Heart right ventricle (tissue), 16 donors: ENCODE results near the gene CFAP157. TPM values are rescaled to one million over a fixed set of nuclear protein-coding genes. Genes with fewer than 3 reads are reported as not detected.

Experiments
- ATAC-seq, 8 donors: fragments of 200-7000 bp; cut with Tn5 transposase; one replicate each; pipeline ENCODE4 v1.9.1; 2020; ENCODE audit warnings: mild to moderate bottlenecking in 8 of 8, moderate library complexity in 8 of 8, moderate number of reproducible peaks in 1 of 8
- DNase-seq, 2 donors: peaks; one replicate each; pipeline ENCODE4 v3.0.0-alpha.2; 2020
- H3K27ac ChIP-seq, 10 donors: fragments of 200-600 bp; sonication (generic) in 2 of 10; one replicate each; pipeline versions ENCODE4 v1.5.0 to v1.8.0; 2020 to 2022; ENCODE audit warnings: mild to moderate bottlenecking in 3 of 10
- H3K27me3 ChIP-seq, 7 donors: fragments of 200-600 bp; one replicate each; pipeline ENCODE4 v1.8.0; 2021 to 2022; ENCODE audit warnings: mild to moderate bottlenecking in 2 of 7
- H3K36me3 ChIP-seq, 9 donors: fragments of 200-600 bp; sonication (generic) in 1 of 9; one replicate each; pipeline versions ENCODE4 v1.5.0 to v1.8.0; 2020 to 2022; ENCODE audit warnings: mild to moderate bottlenecking in 2 of 9
- H3K4me1 ChIP-seq, 9 donors: fragments of 200-600 bp; sonication (generic) in 1 of 9; one replicate each; pipeline versions ENCODE4 v1.5.0 to v1.8.0; 2020 to 2022; ENCODE audit warnings: mild to moderate bottlenecking in 4 of 9
- H3K4me3 ChIP-seq, 10 donors: fragments of 200-600 bp; sonication (generic) in 2 of 10; one replicate each; pipeline versions ENCODE4 v1.5.0 to v1.8.0; 2020 to 2022; ENCODE audit warnings: mild to moderate bottlenecking in 7 of 10, moderate library complexity in 2 of 10
- H3K9me3 ChIP-seq, 11 donors: fragments of 200-600 bp in 10 of 11; sonication (generic) in 2 of 11; one replicate each; pipeline versions ENCODE4 v1.5.0 to v1.8.0; 2013 to 2022; ENCODE audit warnings: mild to moderate bottlenecking in 2 of 11, control low read depth in 1 of 11, moderate library complexity in 1 of 11
- WGBS, 2 donors: extraction: QIAGEN DNeasy Blood & Tissue Kit; methylation state at CpG; one replicate each; pipeline ENCODE4 v1.1.7; 2013; ENCODE audit warnings: inconsistent platforms in 1 of 2; 5-methylcytosine and 5-hydroxymethylcytosine counted together
- intact Hi-C, 10 donors: fragments of 100-400 bp; cut with DNase I; formaldehyde crosslinking; loops; one replicate each; pipeline versions ENCODE4 v1.11.1 to v1.14.2; 2022
- polyA plus RNA-seq, 2 donors: library from polyadenylated mRNA; stranded (reverse); fragments of 200-250 nt; gene quantifications; one replicate each; pipeline ENCODE4 v1.2.3, GENCODE V29; 2013
- total RNA-seq, 10 donors: library from RNA; stranded (reverse); fragmentation: NEBNext Ultra II Directional in 3 of 10; extraction: Animal tissue kit (Norgen Biotek cat#: 25700) in 3 of 10; gene quantifications; one replicate each; pipeline versions ENCODE4 v1.2.1 to v1.2.4, GENCODE V29; 2021 to 2023
- TF ChIP-seq, protein P1 (sequence below), 9 donors: fragments of 200-600 bp; sonication (generic) in 2 of 9; IDR thresholded peaks; one replicate each; pipeline versions ENCODE4 v1.5.0 to v1.8.0; 2021 to 2022; ENCODE audit warnings: antibody characterized with exemption in 9 of 9, mild to moderate bottlenecking in 5 of 9, moderate library complexity in 1 of 9
- donor health status: Arrhythmogenic right ventricular cardiomyopathy.
- donor health status: ischemic (EF 13 %, LVEDD 7.1; RV severe dilation, severe dysfunction).
- donor health status: healthy with polysubstance abuse.
- donor health status: DM: no; HTN: yes; CAD: no.
- donor health status: DM: no; HTN: no; CAD: no.
- donor health status: ischemic (EF 25% LVEDD 6.9; RV normal size, moderate dysfunction).
- donor health status: ischemic (EF 25% LVEDD 5.7; RV mildly dilated, moderate dysfunction).
- donor health status: healthy.
- donor health status: DM: yes; HTN: yes; CAD: no.
- donor health status: Ischemic cardiomyopathy.
- donor health status: ischemic (EF 35%, LVEDD 5.7; RV mildly dilated, moderate dysfunction).
- donor health status: nonischemic (EF 11% LVEDD 7.7; RV severe dilation, severe dysfunction).
- donor health status: DM: yes; HTN: yes; CAD: no.
- donor health status: PGD.
- donor health status: ischemic (EF 29% LVEDD 5.4; RV normal size, mild dysfunction).
- donor health status: nonischemic (EF 23%, LVEDD 6.1; RV moderate dilation, normal function).

CFAP157 gene
- total and polyA plus RNA-seq, 12 donors: 0.10 to 0.19 (median 0.14) TPM; not detected in 8

GRCh38 chr9:127721391-127721821 lies 14.6 kb downstream of the CFAP157 start:
- ATAC-seq: no peak

DNA sequence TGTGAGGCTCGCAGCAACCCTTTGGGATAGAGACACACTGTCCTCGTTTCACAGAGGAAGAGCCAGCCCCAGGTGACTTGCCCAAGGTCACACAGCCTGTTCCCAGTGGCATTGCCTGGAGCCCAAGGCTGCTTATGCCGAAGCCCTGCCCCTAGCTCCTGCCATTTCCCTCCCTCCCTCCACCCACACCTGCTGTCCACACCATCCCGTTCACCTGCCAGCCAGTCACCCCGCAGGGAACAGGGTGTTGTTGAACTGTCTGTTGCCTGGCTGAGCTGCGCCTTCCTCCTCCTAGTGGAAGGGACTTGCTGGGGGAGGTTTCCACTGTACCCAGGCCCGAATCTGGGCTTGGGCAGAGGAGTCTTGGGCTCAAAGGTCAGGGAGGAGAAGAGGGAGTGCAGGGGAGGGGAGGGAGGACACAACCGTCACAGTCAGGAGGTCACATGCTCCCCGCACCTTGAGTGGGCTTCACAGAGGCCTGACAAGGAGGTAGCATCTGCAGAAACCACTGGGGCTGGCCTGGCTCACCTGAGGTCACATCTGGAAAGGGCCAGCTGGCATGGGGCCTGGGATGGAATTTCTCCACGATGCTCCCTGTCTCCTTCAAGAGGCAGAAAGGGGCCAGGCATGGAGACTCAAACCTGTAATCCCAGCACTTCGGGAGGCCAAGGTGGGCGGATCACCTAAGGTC lies 15.4 kb downstream of the CFAP157 start:
- Histone ChIP-seq H3K27me3 (peaks cover 0 to 6% (median 0%) of the 10 kb centered on the region in 7 donors), H3K4me3 (no peak overlapping the region), H3K4me1 (peaks cover 0 to 17% (median 12%) of the 10 kb centered on the region in 9 donors), H3K27ac (no peak overlapping the region), H3K9me3 (no peaks in the 10 kb centered on the region), H3K36me3 (no peaks in the 10 kb centered on the region)
- DNase-seq: no peak
- TF ChIP-seq, protein P1, sequence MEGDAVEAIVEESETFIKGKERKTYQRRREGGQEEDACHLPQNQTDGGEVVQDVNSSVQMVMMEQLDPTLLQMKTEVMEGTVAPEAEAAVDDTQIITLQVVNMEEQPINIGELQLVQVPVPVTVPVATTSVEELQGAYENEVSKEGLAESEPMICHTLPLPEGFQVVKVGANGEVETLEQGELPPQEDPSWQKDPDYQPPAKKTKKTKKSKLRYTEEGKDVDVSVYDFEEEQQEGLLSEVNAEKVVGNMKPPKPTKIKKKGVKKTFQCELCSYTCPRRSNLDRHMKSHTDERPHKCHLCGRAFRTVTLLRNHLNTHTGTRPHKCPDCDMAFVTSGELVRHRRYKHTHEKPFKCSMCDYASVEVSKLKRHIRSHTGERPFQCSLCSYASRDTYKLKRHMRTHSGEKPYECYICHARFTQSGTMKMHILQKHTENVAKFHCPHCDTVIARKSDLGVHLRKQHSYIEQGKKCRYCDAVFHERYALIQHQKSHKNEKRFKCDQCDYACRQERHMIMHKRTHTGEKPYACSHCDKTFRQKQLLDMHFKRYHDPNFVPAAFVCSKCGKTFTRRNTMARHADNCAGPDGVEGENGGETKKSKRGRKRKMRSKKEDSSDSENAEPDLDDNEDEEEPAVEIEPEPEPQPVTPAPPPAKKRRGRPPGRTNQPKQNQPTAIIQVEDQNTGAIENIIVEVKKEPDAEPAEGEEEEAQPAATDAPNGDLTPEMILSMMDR (IDR thresholded peaks at IDR 0.05): no peak
- 76 to 80% methylated on average over 12 of the region's 12 CpGs for WGBS, 2 donors
- intact Hi-C loops: loop anchor here in 1 of 10 donors (10.0 kb wide), 1 partner anchor 217 kb away; no protein-coding TSS in a partner anchor
- no peak for ATAC-seq

More at GRCh38 chr9:127721391-127721821, 14.6 kb downstream of the CFAP157 start:
- H3K4me1 ChIP-seq: peaks cover 0 to 20% (median 12%) of the 10 kb centered on the region in 9 donors
- DNase-seq: no peak
- H3K4me3 ChIP-seq: no peak overlapping the region
- peaks cover 0 to 6% (median 0%) of the 10 kb centered on the region in 7 donors for H3K27me3 ChIP-seq
- intact Hi-C loops: loop anchor here in 1 of 10 donors (10.0 kb wide), 1 partner anchor 217 kb away; no protein-coding TSS in a partner anchor
- H3K36me3 ChIP-seq: no peaks in the 10 kb centered on the region
- no peaks in the 10 kb centered on the region for H3K9me3 ChIP-seq
- 68 to 71% methylated on average over 11 of the region's 11 CpGs for WGBS, 2 donors
- no peak overlapping the region for H3K27ac ChIP-seq
- TF ChIP-seq, protein P1 (IDR thresholded peaks at IDR 0.05): no peak

GRCh38 chr9:127723013-127723412 lies 16.2 kb downstream of the CFAP157 start:
- 97 to 98% methylated on average over 13 of the region's 13 CpGs for WGBS, 2 donors
- Histone ChIP-seq H3K4me3 (no peak overlapping the region), H3K27ac (no peak overlapping the region), H3K27me3 (peaks cover 0 to 6% (median 0%) of the 10 kb centered on the region in 7 donors), H3K9me3 (no peaks in the 10 kb centered on the region), H3K36me3 (no peaks in the 10 kb centered on the region), H3K4me1 (peaks cover 0 to 14% (median 12%) of the 10 kb centered on the region in 9 donors)
- TF ChIP-seq, protein P1 (IDR thresholded peaks at IDR 0.05): no peak
- intact Hi-C loops: loop anchor here in 1 of 10 donors (10.0 kb wide), 1 partner anchor 218 kb away; no protein-coding TSS in a partner anchor
- no peak for ATAC-seq
- no peak for DNase-seq

GRCh38 chr9:127723444-127723843 lies 16.7 kb downstream of the CFAP157 start:
- no peaks in the 10 kb centered on the region for H3K9me3 ChIP-seq
- 90 to 95% methylated on average over 5 of the region's 5 CpGs for whole genome bisulfite sequencing, 2 donors
- intact Hi-C loops: loop anchor here in 1 of 10 donors (10.0 kb wide), 1 partner anchor 219 kb away; no protein-coding TSS in a partner anchor
- no peaks in the 10 kb centered on the region for H3K36me3 ChIP-seq
- H3K4me1 ChIP-seq: peaks cover 0 to 14% (median 12%) of the 10 kb centered on the region in 9 donors
- peak overlapping the region in 1 of 10 donors; percentile 56 for H3K27ac ChIP-seq
- ATAC-seq (peak in 1 of 8 donors; percentile 7), DNase-seq (no peak)
- TF ChIP-seq, protein P1 (IDR thresholded peaks at IDR 0.05): no peak
- H3K27me3 ChIP-seq: peaks cover 0 to 6% (median 0%) of the 10 kb centered on the region in 7 donors
- H3K4me3 ChIP-seq: no peak overlapping the region
